RWPE1 (cell line): ENCODE measurements around the gene YTHDC2.
"Not testable (repeated sequence)": the region's sequence is repeated elsewhere in the genome, so short reads cannot be mapped to it uniquely, and the experiment has no call there.

Source experiments
- CTCF ChIA-PET: fragments of 350-600 bp; sonication (Branson Sonifier 250); formaldehyde crosslinking; extraction: SDS; loops from one replicate; lab custom pipeline; 2021; lab: Yijun Ruan, JAX
- POLR2A ChIA-PET: fragments of 400-600 bp; formaldehyde crosslinking; extraction: SDS; loops from one replicate; lab custom pipeline; 2020; ENCODE audit warnings: antibody characterized with exemption; ENCODE audit not compliant: low non-redundant PET; lab: Yijun Ruan, JAX
- DNase-seq: peaks from one replicate; pipeline ENCODE4 v3.0.0; 2012; ENCODE audit warnings: low spot score
- H3K27ac ChIP-seq: fragments of 450-650 bp; 2 replicates; pipeline ENCODE4 v1.5.1; 2017
- CTCF ChIP-seq: fragments of 450-650 bp; conservative IDR thresholded peaks from 2 replicates; pipeline ENCODE4 v1.5.1; 2017; ENCODE audit warnings: low read depth, mild to moderate bottlenecking

Gene YTHDC2

GRCh38 chr5:113598150-113598549 lies 84.7 kb downstream of the YTHDC2 start:
- CTCF ChIA-PET, result no interaction called here
- TF ChIP-seq CTCF, result no peak
- DNase-seq, result no peak
- POLR2A ChIA-PET, result no interaction called here
- H3K27ac ChIP-seq, result no peak overlapping the region

GRCh38 chr5:113598926-113599325 lies 85.4 kb downstream of the YTHDC2 start:
- ChIA-PET POLR2A (no interaction called here), CTCF (interaction anchor here (0.7 kb wide), 1 partner anchor 221 kb away, joined by 5 read pairs; no protein-coding TSS in a partner anchor)
- no peak for DNase-seq
- no peak for TF ChIP-seq CTCF
- no peak overlapping the region for H3K27ac ChIP-seq

- DNase-seq, result no peak
- no peak overlapping the region for H3K27ac ChIP-seq
- ChIA-PET CTCF (interaction anchor here (1.7 kb wide), 1 partner anchor 12 kb away, joined by 4 read pairs; no protein-coding TSS in a partner anchor), POLR2A (no interaction called here)
- no peak for TF ChIP-seq CTCF
These were observed 86.9 kb downstream of the YTHDC2 start for GRCh38 chr5:113600255-113600905.

- CTCF ChIA-PET, result interaction anchor here (0.6 to 1.7 kb wide), 2 partner anchors 11 to 286 kb away, joined by 3 to 4 read pairs; no protein-coding TSS in a partner anchor
- DNase-seq, result no peak
- POLR2A ChIA-PET, result no interaction called here
- H3K27ac ChIP-seq, result no peak overlapping the region
- no peak for TF ChIP-seq CTCF
These were observed 87.9 kb downstream of the YTHDC2 start for GRCh38 chr5:113601423-113601822.

GRCh38 chr5:113603246-113603645 lies 89.8 kb downstream of the YTHDC2 start:
- POLR2A ChIA-PET, H3K27ac ChIP-seq, DNase-seq: not testable (repeated sequence)
- CTCF ChIA-PET, result interaction anchor here (0.7 to 1.1 kb wide), 3 partner anchors 9 to 266 kb away, joined by 4 read pairs; no protein-coding TSS in a partner anchor

GRCh38 chr5:113606298-113607134 lies 93.0 kb downstream of the YTHDC2 start:
- H3K27ac ChIP-seq, result no peak overlapping the region
- DNase-seq, result peak; percentile 77
- TF ChIP-seq CTCF, result peak; percentile 78
- POLR2A ChIA-PET, result no interaction called here
- CTCF ChIA-PET, result interaction anchor here (0.6 to 1.3 kb wide), 4 partner anchors 17 to 270 kb away, joined by 3 to 5 read pairs (median 4); no protein-coding TSS in a partner anchor
